CD4-positive, alpha-beta T cell treated with Interferon gamma for 1 hour (primary cell): ENCODE results near the gene LPP.
"Not testable (repeated sequence)": the region's sequence is repeated elsewhere in the genome, so short reads cannot be mapped to it uniquely, and the experiment has no call there.

Source experiments
- DNase-seq: peaks from one replicate; pipeline ENCODE4 v3.0.0-alpha.2; 2020

Gene LPP

DNA sequence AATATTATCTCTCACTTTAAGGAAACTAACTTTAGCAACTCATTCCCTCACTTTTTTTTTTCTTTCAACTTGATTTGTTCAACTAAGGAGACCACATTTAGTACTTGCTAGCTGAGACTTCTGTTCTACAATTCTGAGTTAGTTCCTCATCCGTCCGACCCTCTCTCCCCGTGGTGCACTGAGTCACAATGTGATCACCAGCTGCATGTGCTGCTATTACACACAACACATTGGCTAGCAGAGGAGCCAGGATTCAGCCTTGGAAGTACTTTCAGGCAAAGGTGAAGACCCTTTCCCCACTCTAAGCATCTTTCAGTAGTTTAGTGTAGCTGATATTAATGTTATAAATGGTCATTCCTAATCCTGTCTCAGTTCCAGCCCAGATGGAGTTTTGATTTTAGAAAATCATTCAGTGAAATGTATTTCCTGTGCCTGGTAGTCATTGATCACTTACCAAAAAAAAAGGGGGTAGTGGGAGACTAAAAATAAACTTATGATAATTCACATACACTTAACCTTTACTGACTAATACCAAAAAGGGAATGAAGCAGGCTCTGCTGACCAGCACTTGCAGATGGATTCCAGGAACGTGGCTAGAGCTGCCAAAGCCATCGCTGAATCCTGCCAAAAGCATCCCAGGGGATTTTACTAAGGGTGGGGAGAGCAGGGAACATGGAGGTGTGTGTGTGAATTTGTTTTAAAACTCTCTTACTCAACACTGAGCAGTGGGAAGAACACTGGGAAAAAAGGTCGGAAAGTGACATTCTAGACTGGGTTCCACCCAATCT, 424.8 kb downstream of the LPP start:
- peak; percentile 7 for DNase-seq

DNA sequence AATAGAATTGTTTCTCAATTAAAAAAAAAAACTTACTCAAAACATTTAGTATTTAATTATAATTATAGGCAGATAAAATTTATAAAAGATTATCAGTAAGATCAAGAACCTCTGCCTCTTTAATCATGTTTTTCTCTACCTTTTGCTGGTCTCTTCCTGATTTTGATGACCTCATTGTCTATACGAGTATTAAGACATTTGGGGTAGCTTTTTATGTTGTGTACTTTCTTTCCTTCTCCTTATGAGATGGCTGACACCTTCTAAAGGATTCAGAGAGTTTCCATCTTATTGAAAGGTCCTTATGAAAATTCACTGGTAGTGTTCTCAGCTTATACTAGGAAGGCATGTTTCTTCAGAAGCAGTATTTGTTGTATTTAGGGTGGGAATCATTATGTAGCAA, 426.3 kb downstream of the LPP start:
- DNase-seq, result no peak

DNA sequence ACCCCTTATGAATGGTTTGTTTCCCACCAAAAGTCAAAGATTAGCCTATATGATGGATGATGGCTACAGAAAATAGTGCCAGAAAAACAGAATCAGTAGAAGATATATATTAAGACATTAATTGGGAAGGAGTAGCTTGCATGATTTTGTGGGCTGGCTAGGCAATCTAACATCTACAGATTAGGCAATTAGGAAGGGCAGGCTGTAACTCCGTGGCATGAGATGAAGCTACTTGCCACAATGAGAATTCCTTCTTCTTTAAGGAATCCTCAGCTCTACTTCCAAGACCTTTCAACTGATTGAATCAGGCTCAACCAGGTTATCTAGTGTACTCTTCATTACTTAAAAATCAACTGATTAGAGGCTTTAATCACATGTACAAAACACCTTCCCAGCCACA, 426.7 kb downstream of the LPP start:
- no peak for DNase-seq

DNA sequence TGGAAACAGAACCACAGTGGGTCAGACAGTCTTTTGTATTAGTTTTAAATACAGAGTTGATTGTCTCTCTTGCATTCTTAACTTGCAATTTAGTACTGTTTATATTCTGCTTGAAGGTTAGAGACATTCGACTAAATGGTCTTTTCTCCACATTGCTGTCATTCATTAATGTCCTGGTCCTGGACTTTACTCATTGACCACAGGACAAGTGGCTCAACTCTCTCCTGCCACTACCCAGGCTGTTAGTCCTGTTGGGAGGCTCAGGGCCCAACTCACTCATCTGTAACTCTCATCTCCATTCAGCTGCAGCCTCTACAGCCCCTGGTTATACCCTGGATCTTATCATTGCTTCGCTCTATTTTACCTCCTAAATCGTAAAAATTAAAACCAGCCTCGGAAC, 427.4 kb downstream of the LPP start:
- DNase-seq, result no peak

DNA sequence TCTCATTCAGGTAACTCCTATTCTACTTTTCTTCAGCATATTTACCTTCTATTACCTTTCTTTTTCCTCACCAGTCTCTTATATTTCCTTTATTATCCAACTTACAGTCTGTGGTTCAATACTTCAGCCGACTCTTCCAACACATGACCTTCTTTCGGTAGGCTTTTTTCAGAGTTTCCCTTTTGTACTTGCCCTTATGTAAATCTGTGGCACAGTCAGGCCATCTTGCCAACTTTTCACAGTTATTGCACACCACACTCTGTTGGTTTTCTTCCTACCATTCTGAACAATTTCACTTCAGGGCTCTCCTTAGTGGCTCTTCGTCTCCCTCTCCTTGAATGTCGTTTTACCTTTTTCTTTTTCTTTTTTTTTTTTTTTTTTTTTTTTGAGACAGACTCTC, 427.8 kb downstream of the LPP start:
- no peak for DNase-seq

DNA sequence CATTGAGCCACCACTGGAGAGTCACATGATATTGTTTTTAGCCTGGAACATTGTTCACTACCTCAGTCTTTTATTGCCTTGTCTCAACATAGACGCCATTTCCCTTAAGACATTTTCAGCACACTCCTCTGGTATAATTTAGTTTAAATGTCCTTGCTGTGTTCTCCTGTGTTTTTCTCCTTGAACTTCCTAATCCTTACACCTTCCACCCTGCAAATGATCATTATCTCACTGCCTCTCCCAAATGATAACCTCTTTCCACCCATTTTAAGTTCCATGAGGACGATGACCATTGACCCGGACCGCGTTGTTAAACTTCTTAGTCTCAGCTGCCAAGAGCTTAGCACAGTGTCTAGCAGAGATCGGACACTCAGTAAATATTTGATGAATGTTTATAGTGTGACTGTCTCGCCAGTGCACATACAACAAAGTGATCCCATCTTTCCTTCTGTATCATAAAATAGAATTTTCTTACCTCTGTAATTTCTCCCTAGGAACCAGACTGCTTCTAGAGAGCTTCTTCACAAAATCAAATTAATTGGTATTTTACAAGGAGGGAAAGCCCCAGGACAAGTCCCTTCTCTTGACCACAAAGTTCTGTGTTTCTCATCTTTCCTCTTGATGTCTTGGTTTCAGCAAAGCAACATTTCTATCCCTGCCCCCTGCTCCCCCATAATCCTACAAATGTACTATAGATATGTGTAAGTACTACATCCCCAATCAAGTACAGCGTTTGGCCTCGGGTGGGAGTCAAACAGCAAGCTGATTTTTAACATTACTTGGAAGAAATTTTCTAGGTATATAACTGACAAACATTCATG, 429.6 kb downstream of the LPP start:
- DNase-seq, result no peak

DNA sequence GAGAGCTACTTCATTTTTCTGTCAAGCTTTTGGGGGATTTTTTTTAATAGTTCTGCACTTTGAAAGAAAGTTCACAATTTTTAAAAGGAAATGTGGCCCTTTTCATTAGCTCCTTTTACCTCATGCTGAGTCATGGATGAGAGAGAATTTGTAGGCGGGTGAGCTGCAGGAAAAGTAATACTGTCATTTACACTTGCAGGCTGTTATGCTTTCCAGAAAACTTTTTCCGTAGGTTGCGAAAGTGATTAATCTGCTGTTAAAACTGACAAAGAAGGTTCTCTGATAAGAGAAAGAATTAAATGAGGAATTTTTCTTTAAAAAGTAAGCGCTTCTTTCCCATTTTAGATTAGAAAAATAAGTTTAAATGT, 430.2 kb downstream of the LPP start:
- DNase-seq, result no peak

DNA sequence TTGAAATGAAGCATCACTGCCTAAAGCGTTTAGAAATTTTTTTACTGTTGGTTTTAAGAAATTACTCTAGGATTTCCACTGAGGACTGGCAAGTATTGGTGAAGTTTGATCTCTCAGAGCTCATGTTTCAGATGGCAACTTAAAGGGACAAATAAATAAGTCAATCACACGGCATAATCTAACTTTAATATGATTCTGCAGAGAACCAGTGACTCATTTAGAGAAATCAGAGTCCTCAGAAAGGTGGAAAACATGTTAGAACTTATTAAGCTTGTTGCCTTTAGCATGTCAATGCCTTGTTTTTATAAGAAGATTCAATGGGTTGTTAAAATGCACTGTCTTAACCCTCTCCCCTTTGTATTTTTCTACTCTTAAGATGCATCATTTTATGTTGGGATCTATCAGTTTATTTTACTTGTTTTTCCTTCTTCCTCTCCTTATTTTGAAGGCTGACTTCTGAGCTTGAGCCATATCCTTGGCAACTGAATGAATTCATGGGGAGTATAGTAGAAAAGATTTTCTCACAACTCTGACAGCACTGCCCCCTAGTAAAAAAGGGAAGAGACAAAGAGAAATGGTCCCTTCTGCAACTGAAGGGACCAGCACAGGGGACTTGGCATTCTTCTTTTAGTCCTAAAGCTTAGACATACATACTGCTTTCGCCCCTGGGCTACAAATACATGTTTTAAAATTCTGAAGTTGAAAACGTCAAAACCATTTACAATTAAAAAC, 431.2 kb downstream of the LPP start:
- DNase-seq, result no peak

DNA sequence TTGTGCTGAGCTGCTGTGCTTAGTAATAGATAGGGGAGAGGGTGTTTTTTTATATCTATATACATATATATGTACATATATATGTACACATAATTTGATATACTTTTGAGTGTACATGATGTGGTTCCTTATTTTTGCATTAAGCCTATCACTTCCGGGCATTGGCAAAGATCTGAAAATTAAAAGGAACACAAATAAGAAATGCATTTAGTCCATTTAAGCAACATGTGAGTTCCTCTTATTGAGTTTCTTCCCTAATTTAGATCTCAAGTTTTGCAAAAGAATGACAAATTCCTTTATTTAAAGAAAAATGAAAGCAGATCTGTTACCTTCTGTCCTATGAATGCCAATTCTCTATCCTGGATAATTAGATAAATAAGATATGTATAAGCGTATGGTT, 435.1 kb downstream of the LPP start:
- DNase-seq, result no peak

DNA sequence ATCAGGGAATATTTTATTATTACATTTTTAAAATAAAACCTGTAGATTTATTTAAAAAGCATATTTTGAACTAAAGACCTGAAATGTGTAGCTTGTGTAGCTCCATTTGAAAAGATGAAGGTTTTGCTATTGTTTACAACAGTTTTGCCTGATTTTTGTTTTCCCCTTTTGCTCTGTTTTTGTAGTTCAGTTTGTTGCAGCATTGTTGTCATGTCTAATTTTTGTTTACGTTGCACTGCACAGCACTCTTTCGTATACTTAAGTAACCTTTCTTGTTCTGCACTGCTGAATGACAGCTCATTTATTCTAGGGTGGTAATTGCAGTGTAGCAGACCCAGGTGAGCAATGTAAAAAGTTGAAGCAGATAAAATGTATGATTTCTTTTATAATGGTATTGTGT, 435.8 kb downstream of the LPP start:
- no peak for DNase-seq

DNA sequence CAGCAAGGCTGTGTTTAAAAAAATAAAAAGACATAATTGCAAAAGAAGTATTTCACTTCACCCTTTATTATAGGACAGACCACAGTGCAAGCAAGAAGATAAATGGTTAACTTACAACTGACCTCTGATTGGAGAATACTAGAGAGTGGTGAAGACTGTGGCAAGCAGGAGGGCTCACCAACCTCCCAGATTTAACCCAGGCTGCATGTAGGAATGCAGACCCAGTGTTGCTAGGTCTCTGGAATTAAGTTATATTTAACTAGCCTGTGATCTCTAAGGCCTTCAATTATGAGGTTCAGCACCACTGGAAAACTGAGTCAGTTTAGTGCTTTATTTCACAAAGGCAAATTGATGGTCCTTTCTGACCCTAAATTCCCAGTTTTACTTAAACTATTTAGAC, 436.6 kb downstream of the LPP start:
- DNase-seq, result no peak

DNA sequence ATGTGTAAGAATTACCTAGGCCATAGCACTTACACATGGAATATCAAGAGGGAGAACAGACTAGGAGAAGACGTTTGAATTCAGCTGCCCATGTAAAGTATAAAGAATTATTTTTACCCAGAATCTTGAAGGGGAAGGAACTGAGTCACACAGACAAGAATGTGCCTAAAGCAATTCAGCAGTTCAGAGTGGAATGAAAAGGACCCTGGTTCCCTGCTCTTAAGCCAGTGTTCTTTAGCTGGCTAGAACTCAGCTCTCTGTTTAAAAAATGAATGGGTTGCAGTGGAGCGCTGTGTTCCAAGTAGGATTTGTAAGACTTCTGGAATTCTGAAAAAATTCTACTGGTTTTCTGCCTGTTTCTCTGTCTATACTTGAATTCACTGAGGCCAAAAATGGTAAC, 440.2 kb downstream of the LPP start:
- DNase-seq, result no peak

DNA sequence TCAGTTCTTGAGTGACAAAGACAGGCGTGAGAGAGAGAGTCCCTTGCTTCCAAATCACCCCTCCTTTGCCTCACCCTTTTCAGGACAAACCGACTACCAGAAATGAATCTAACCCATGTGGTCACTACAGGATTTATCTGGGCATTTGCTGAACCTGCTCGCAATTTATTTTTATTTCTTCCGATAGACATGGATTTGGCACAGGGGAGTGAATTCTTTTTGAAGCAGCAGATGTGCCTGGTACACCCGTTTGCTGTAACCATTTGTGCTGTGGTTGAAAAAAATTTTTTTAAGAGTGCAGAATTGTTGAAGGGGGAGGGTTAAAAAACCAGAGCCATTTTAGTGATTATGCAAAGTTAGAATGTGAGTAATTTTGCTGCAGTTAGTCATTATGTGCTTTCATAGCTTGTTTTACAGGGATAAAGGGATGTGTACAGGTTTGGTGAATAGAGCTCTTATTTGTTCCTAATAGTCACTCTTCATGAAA, 442.0 kb downstream of the LPP start:
- DNase-seq, result no peak

DNA sequence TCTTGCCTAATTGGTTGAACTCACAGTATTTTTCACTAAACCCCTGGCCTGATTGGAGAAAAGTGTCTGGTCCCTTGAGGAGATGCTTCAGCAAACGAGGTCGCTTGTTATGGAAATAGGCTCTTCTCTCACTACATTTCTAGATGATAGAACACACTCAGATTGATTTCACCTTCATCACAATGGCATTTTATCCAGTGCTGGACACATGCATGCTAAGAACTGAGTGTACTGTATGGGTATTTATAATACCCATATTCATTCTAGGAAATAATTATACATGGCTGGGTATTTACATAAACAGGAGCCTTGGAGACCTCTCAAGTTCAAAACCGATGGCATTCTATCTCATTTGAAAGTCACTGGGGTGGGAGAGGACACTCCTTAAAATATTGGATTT, 444.9 kb downstream of the LPP start:
- no peak for DNase-seq

DNA sequence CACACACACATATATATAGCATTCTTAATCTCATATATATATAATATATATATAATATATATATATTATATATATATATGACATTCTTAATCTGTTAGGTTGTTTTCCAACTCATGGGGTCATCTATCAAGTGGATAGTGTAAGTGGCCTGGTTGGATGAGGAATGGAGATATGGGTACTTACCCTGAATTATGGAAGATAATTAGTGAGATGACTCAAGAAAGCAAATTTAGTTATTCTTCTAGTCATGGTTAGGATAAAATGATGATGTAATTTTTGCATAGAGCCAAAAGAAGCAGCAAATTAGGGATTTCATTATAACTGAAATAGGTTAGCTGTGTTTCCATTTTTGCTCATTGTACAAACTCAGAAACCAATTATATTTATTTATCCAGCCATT, 448.2 kb downstream of the LPP start:
- no peak for DNase-seq

DNA sequence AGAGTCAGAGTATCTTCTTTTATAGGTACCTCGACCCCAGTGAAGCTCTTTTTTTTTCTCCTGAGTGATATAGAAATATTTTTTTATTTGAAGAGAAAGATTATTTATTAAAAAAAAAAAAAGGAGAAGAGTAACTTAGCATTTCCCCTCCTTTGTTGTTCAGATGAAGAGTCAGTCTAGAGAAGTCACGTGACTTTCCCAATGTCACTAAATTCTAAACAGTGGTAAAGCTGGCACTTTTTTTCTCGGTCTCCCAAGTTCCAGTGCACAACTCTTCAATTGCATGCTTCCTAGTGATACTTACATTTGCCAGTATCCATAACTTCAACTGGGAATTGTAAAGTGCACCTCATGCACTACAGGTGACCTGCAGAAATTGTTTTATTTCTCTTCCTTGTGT, 448.7 kb downstream of the LPP start:
- DNase-seq, result no peak

DNA sequence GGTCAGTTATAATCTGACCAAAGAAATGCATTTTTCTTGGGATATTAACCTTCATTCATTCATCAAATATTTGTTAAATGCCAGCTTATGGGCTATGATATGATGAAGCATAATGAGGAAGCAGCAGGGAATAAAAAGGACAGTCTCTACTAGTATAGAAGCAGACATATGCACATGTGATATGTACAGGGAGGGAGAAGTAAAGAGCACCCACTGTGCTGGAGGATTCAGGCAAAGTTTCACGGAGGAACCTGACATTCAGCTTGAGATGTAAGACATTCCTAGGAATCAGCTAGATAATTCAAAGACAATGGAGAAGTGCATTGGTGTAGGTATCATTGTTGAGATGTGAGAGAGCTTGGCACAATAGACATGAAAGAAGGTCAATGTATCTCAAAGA, 450.7 kb downstream of the LPP start:
- no peak for DNase-seq

DNA sequence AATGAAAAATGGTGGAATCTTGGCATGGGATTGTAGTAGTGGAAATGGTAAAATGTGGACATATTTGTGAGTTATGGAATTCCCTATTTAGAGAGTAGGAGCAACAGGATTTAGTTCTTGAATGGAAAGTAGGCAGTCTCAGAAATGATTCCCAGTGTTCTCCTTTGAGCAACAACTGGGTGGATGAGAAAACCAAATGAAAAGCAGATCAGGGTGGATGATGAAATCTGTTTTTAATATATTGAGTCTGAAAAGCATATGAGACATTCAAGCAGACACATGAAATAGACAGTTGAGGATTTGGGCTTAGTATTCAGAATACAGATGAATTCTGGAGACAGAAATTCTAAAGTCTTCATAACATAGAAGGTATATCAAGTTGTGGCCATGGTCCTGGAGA, 451.3 kb downstream of the LPP start:
- DNase-seq, result no peak

DNA sequence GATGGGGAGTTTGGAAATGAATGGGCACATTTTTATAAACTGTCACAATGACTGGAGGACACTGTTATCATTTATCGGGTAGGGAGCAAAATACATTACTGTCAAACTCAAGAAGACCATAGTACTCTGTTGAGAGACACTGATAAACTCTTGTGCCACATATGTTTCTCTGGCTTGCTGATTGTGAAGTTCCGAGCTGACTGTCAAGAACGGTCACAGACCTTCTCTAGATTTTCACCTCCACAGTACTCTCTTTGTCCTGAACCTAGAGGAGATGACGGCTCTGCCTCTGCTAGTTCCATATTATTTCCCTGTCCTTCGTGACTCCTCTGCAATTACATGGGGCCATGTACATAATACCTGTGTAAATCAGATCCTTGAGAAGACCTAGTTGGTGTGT, 451.9 kb downstream of the LPP start:
- no peak for DNase-seq

DNA sequence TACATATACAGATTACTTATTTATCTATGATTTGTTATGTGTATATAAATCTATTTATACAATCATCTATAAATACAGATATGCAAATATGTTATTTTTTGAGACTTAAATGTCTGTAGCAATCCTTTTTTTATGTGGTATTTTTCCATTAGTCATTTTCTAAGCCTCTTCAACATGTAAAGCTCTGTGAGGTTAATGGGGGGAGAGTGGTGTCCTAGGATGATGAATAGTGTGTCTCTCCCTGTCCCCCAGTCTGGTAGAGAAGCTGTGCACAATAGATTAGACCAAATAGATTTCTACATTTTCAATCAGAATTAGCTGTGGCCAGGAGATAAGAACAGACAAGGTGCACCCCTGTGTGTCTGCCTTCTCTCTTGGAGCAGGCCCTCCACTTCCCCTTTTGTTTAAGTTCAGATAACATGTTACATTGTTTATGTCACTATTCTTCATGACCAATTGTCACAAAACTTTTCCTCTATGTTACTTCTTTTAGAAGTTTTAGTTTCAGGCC, 453.9 kb downstream of the LPP start:
- DNase-seq, result no peak

DNA sequence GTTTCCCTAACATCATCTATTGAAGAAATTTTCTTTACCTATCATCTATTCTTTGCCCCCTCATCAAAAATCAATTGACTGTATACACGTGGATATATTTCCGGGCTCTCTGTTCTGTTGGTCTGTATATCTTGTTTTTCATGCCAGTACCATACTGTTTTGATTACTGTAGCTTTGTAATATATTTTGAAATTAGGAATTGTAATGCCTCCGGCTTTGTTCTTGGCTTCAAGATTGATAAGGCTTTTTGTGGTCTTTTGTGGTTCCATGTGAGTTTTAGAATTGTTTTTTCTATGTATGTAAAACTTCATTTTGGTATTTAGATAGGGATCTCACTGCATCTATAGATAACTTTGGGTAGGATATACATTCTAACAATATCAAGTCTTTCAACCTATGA, 454.4 kb downstream of the LPP start:
- DNase-seq, result no peak

DNA sequence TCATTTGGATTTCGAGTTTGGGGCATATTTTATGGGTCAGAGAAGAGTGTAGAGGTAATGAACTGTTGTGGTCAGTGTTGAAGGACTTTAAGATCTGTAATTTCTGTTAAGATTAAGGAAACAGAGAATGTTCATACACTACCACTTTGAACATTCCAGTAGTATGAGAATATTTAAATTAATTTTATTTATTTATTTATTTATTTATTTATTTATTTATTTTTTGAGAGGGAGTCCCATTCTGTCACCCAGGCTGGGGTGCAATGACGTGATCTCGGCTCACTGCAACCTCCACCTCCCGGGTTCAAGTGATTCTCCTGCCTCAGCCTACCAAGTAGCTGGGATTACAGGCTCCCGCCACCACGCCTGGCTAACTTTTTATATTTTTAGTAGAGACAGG, 459.8 kb downstream of the LPP start:
- DNase-seq, result not testable (repeated sequence)

DNA sequence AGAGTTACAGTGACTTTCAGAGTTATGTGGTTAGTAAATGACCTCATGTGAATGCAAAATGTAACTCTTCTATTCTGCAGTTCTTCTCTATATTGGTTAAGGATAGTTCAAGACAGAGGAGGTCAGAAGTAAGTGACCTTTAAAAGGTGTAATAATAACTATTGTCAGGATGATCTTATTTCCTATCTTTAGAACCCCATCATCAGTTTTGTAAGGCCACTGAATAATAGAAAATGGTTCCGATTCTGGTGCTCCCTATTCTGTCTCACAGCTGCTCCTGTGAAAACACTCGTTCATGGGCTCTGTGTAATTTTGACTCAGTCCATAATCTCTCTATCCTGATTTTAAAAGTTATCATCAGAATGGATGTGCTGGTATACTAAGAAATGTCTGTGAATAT, 463.3 kb downstream of the LPP start:
- no peak for DNase-seq
